IMR-90 (cell line): ENCODE measurements around the gene FAM168A.

Experiments
- BHLHE40 ChIP-seq: fragments of 150-350 bp; IDR thresholded peaks from 2 replicates; pipeline ENCODE4 v1.6.1; 2016; ENCODE audit warnings: mild to moderate bottlenecking, low read depth, low read length
- CEBPB ChIP-seq: IDR thresholded peaks from 2 replicates; pipeline ENCODE4 v1.6.1; 2012; ENCODE audit warnings: low read depth, low read length, improper control_type of control experiment
- CHD1 ChIP-seq: IDR thresholded peaks from 2 replicates; pipeline ENCODE4 v1.6.1; 2012; ENCODE audit warnings: low read depth, low read length, improper control_type of control experiment
- CTCF ChIP-seq: conservative IDR thresholded peaks from 2 replicates; pipeline ENCODE4 v1.5.1; 2012; ENCODE audit warnings: mild to moderate bottlenecking, low read depth, low read length, improper control_type of control experiment
- ELK1 ChIP-seq: fragments of 150-350 bp; IDR thresholded peaks from 2 replicates; pipeline ENCODE4 v1.6.1; 2016; ENCODE audit warnings: low read depth, mild to moderate bottlenecking, low read length, moderate library complexity, borderline replicate concordance
- FOS ChIP-seq: fragments of 150-350 bp; IDR thresholded peaks from 2 replicates; pipeline ENCODE4 v1.6.1; 2016; ENCODE audit warnings: low read depth, low read length
- MAFK ChIP-seq: IDR thresholded peaks from 2 replicates; pipeline ENCODE4 v1.6.1; 2012; ENCODE audit warnings: low read depth, low read length, improper control_type of control experiment
- MXI1 ChIP-seq: IDR thresholded peaks from 2 replicates; pipeline ENCODE4 v1.6.1; 2012; ENCODE audit warnings: low read depth, mild to moderate bottlenecking, low read length, moderate library complexity, borderline replicate concordance
- POLR2A ChIP-seq: IDR thresholded peaks from 2 replicates; pipeline ENCODE4 v1.6.1; 2012; ENCODE audit warnings: mild to moderate bottlenecking, low read depth, low read length
- RAD21 ChIP-seq: IDR thresholded peaks from 2 replicates; pipeline ENCODE4 v1.6.1; 2012; ENCODE audit warnings: low read length, improper control_type of control experiment
- RCOR1 ChIP-seq: IDR thresholded peaks from 2 replicates; pipeline ENCODE4 v1.6.1; 2012; ENCODE audit warnings: mild to moderate bottlenecking, low read length, improper control_type of control experiment; ENCODE audit not compliant: insufficient replicate concordance
- RFX5 ChIP-seq: IDR thresholded peaks from 2 replicates; pipeline ENCODE4 v1.8.0; 2012; ENCODE audit warnings: low read depth, mild to moderate bottlenecking, low read length, moderate library complexity
- SMC3 ChIP-seq: fragments of 150-350 bp; IDR thresholded peaks from 2 replicates; pipeline ENCODE4 v1.6.1; 2016; ENCODE audit warnings: low read depth, mild to moderate bottlenecking, antibody characterized with exemption, low read length, moderate library complexity
- USF2 ChIP-seq: fragments of 150-350 bp; IDR thresholded peaks from 2 replicates; pipeline ENCODE4 v1.6.1; 2017; ENCODE audit warnings: mild to moderate bottlenecking, antibody characterized with exemption, low read length, low read depth

GRCh38 chr11:73566422-73566821 is 31.5 kb downstream of the FAM168A start:
- TF ChIP-seq RAD21, result no peak
- no peak for TF ChIP-seq POLR2A
- TF ChIP-seq MXI1, result no peak
- TF ChIP-seq MAFK, result no peak
- no peak for TF ChIP-seq CTCF
- no peak for TF ChIP-seq SMC3
- no peak for TF ChIP-seq USF2
- no peak for TF ChIP-seq ELK1
- TF ChIP-seq BHLHE40, result no peak
- TF ChIP-seq RFX5, result no peak
- no peak for TF ChIP-seq CEBPB
- TF ChIP-seq RCOR1, result no peak
- no peak for TF ChIP-seq FOS
- no peak for TF ChIP-seq CHD1
